GM21528 (cell line): ENCODE results near the gene STOM.
A peak's percentile ranks its signal among the peaks of the same experiment; 100 is the strongest.

Experiments
- ATAC-seq: cut with Tn5 transposase; IDR thresholded peaks from one replicate; pipeline ENCODE4 v1.9.1; 2021; ENCODE audit warnings: mild to moderate bottlenecking, moderate library complexity; ENCODE audit not compliant: unreplicated experiment, low FRiP score

Gene STOM

GRCh38 chr9:121372239-121373010 lies 2.4 kb upstream of the STOM start:
- no peak for ATAC-seq

DNA sequence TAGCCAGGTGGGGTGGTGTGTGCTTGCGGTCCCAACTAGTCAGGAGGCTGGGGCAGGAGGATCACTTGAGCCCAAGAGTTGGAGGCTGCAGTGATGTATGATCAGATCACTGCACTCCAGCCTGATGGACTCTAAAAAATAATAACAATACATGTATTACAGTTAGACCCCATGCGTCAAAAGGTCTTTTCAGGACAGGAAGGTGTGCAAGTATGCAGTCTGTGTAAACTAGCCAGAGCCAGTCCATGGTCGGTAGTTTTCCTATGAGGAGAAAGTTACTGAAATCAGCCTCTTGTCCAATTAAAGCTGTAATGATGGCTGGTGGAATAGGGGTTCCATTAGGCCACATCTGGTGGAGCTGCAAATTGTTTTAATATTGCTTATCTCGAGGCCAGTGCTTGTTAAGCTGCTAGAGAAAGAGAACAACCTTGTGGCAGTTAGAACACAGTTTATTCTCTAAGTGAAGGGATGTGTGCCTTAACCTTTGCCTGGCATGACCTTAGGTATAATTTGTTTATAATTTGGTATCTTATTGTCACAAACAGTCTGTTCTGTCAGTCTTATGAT lies 1.5 kb upstream of the STOM start:
- ATAC-seq, result no peak

DNA sequence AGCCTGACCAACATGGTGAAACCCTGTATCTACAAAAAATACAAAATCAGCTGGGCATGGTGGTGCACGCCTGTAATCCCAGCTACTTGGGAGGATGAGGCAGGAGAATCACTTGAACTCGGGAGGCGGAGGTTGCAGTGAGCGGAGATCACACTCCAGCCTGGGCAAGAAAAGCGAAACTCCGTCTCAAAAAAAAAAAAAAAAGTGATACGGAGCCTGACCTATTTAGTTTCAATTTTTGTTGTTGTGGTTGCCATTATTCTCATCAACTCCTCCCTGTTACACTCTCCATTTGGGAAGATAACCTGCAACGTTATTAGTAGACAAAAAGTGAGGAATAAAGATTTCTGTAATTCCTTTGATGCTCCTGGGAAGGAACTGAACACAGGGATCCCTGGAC lies 1.3 kb downstream of the STOM start:
- ATAC-seq, result no peak

DNA sequence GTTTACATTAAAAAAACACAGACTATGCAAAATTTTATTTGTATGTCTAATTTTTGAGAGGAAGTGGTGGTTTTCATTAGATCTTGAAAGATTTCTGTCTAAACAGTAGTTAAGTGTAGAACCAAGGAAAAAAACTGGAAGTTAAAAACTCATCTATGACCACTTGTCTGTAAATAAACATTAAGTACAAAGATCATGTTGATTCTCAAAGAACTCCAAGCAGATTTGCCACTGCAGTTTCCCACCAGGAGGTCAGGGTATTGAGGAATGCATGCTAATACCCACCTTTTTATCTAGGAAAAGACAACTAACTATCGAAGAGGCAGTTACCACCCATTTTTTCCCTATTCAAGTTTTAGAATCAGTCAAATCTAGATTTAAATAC lies 1.9 kb downstream of the STOM start:
- no peak for ATAC-seq

DNA sequence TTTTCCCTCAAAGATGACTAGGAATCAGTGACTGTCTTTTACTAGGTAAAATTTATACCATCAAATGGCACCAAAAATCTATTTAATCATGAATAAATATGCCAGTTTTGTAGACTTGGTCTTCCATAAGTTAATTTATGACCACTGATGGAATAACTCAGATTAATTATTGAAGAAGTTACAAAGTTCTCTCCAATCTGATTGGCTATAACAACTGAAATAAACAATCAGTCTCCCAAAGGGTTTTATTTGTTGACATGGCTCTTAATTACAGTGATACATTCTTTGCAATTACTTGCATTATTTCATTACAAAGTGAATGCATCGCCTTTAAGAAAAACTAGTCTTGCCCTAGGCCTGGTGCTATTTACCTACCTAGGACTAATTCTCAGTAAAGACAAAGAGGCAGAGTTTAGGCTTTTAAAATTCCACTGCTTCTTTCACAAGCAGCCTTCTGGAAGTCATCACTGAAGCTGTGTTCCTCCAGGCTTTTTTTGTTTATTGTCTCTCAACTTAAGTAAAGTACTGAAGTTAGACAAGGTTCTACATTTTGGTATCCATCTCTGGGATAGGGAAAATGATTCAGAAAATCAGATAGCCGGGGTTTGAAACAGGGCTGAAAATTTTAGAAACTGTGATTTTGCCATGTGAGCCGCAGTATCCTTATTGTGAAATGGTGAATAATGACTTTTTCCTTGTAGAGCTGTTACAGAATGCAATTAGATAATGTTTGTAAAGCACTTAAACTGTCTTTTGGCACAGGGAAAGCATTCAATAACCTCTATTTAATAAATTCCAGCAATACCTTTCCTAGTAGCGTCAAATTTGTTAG lies 2.5 kb downstream of the STOM start:
- no peak for ATAC-seq

GRCh38 chr9:121366611-121367192 lies 3.3 kb downstream of the STOM start:
- ATAC-seq, result no peak

DNA sequence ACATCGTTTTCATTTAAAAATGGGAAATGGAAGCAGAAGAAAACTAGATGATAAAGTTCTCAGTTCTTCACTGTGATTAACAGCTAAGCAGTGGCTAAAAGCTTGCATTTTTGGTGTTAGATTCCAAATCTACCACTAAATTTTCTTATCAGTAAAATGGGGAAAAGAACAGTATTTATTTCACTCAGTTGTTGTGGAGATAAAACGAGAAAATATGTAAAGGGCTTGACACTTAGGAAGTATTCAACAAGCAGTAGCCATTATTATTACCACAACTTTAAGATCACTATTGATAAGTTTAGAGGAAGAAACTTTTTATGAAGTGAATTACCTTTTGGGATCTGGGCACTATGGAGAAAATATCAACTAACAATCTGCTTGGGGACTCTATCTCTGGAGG lies 4.5 kb downstream of the STOM start:
- no peak for ATAC-seq

- ATAC-seq, result no peak
These were observed 5.2 kb downstream of the STOM start for GRCh38 chr9:121364886-121365285.

DNA sequence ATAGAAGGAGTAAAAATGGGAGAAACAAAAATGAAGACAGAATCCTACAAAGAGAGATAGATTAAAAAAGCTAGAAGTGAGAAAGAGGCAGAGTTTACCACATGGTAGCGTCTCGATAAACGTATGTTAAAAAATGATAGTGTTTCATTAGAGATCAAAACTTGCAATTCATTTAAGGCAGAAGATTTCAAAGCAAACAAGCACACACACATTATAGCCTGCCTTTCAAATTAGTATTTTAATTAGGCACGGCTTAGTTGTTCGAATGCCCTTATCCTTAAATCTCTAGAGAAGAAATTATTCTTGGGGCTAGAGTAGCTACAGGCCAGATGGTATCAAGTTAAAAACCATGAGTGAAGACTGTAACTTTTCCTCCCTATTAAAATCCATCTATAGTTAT lies 6.0 kb downstream of the STOM start:
- ATAC-seq, result no peak

- no peak for ATAC-seq
These were observed 6.5 kb downstream of the STOM start for GRCh38 chr9:121363622-121363961.

DNA sequence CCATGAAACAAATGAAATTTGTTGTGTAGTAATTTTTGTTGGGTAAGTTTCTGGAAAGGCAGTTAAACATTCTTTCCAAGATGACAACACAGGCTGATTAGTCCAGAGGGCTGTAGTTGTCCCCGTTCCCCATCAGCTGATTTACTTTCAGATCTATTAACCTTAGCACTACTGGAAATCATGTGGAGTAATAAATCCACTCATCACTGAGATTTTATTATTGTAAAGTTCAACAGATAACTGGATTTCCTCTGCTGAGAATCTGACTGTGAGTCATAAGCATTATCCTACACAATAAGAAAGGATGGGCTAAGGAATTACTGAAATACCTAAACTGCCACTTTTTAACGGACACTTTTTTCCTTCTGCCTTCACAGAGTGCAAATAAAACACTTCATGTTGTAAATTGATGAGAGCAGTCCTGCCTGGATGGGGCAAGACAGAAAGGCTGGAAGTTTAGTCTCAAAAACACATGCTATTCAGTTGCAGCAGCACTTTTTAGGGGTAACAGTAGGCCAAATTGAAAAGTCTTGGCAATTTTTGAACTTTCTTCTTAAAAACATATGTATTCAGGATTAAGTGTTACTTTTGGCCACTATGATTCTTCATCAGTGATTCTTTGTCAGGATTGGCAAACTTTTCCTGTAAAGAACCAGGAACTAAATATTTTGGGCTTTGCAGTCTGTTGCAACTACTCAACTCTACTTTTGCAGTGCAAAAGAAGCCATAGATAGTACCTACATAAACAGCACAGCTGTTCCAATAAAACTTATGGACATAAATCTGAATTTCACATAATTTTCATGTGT lies 7.0 kb downstream of the STOM start:
- ATAC-seq, result no peak

DNA sequence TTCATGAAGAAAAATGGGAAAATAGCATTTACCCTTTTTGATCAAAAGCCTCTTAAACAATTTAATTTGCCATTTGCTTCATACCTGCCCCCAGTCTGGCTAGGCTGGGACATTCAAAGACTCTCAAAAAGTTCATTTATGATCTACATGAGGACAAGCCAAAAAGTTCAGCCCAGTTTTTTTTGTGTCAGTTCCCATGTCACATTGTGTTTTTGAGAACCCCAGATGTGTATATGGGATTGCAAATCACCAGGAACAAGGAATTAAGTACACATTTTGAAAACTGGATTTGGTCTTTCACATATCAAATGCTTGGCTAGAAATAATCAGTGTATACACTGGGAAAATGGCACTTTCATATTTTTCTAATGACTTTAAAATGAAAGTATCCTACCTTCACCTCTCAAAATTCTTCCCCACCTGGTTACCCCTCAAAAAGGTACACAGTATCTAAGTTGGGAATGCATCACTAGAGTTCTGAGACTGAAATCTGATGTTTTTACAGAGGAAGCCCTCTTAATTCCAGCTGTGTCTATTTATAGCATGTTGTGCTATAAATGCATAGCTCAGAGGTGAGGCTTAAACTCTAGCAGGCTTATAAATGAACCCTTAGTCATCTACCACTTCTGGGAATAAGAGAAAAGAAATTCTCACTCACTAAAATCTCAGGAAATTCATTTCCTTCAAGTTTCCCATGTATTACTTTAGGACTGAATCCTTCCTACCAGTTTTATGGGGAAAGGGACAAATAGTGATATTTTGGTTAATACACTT lies 9.3 kb downstream of the STOM start:
- ATAC-seq, result no peak

GRCh38 chr9:121359351-121360294 lies 10.4 kb downstream of the STOM start:
- ATAC-seq, result no peak

DNA sequence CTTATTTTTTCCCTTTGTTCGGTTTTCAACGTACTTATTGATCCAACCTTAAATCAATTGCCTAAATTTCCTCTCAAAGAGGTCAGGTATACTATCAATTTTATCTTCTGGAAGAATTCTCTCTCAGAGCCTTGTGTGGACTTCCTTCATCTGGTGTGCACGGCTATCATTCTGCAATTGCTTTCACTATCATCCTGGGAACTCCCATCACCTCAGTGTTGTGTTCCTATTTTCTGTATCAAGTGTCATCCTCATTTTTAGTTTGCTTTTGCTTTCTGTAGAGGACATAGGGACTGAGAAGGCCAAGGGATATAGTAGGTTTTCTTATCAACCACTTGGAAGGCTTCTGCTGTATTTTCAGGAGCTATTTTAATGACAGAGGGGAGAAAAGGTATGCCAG lies 11.3 kb downstream of the STOM start:
- no peak for ATAC-seq

GRCh38 chr9:121357011-121357410 lies 13.0 kb downstream of the STOM start:
- no peak for ATAC-seq

DNA sequence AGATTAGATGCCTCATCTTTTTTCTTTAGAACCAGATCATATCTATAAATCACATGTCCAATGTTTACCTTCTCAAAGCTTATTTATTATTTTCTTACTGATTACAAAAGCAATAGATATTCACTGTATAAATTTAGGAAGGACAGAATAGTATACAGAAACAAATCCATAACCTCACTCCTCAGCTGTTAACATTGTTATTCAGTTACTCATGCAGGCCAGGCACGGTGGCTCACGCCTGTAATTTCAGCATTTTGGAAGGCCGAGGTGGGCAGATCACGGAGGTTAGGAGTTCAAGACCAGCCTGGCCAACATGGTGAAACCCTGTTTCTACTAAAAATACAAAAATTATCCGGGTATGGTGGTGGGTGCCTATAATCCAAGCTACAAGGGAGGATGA lies 15.3 kb downstream of the STOM start:
- ATAC-seq, result no peak

GRCh38 chr9:121354141-121354540 lies 15.9 kb downstream of the STOM start:
- ATAC-seq, result no peak

DNA sequence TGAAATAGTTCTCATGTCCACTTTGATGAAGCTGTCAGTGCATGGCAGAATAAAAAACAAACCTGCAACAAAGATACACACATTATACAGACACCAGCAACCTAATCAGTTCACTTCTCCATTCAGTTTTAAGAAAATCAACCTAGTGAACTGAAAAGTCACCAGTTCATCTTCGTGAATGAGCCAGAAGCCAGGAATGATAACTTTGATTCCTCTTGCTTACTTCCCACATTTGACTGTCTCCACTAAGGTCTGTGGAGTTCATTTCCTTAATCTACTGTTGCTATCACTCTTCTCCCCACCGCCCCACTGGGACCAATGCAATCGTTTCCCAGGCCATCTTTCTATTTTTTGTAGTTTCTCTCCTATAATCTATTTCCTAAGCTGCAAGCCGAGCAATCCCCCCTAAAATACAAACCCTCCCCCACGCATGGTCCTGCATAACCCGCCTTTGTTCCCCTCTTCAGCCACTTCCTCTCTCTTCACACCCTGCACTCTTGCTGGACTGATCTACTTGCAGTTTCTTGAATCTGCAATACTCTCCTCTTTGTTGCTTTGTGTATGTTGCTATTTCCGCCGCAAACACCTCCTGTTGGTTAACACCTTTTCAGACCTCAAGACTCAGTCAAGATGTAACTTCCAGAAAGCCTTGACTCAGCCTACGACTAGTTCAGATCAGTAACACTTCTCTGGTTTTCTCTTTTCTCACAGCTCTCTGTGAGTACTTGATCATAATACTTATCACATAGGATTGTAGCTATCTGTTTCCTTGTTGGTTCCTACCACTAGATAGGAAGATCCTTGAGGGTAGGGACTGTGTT lies 16.6 kb downstream of the STOM start:
- peak; percentile 95 for ATAC-seq
